Smooth muscle cell (in vitro differentiated cells): Measurements from ENCODE around the gene BLTP3B. TPM values are rescaled to one million over a fixed set of nuclear protein-coding genes. Genes with fewer than 3 reads are reported as not detected.
"Not testable (repeated sequence)": the region's sequence is repeated elsewhere in the genome, so short reads cannot be mapped to it uniquely, and the experiment has no call there.

Experiments used
- DNase-seq: peaks from one replicate; lab custom pipeline; 2025; ENCODE audit not compliant: unreplicated experiment; lab: John Stamatoyannopoulos, UW
- H2AFZ ChIP-seq: fragments of 200-600 bp; sonication (generic); 2 replicates; pipeline ENCODE4 v1.6.0; 2016; ENCODE audit warnings: antibody characterized with exemption, low read depth, mild to moderate bottlenecking
- H3F3A ChIP-seq: fragments of 200-600 bp; sonication (generic); 2 replicates; pipeline ENCODE4 v1.6.0; 2017; ENCODE audit warnings: antibody characterized with exemption, low read depth
- H3K27ac ChIP-seq: fragments of 200-600 bp; sonication (generic); 2 replicates; pipeline ENCODE4 v1.5.1; 2016; ENCODE audit warnings: low read depth, mild to moderate bottlenecking
- H3K27me3 ChIP-seq: fragments of 200-600 bp; sonication (generic); 2 replicates; pipeline ENCODE4 v1.6.1; 2016; ENCODE audit warnings: low read depth, mild to moderate bottlenecking
- H3K36me3 ChIP-seq: fragments of 200-600 bp; sonication (generic); 2 replicates; pipeline ENCODE4 v1.5.1; 2016; ENCODE audit warnings: low read depth
- H3K4me1 ChIP-seq: fragments of 200-600 bp; sonication (generic); 2 replicates; pipeline ENCODE4 v1.5.1; 2016; ENCODE audit warnings: low read depth
- H3K4me2 ChIP-seq: fragments of 200-600 bp; sonication (generic); 2 replicates; pipeline ENCODE4 v1.6.0; 2016; ENCODE audit warnings: mild to moderate bottlenecking
- H3K4me3 ChIP-seq: fragments of 200-600 bp; sonication (generic); 2 replicates; pipeline ENCODE4 v1.5.1; 2016; ENCODE audit warnings: mild to moderate bottlenecking
- H3K79me2 ChIP-seq: fragments of 200-600 bp; sonication (generic); 2 replicates; pipeline ENCODE4 v1.6.0; 2016; ENCODE audit warnings: low read depth, mild to moderate bottlenecking
- H3K9ac ChIP-seq: fragments of 200-600 bp; sonication (generic); 2 replicates; pipeline ENCODE4 v1.6.0; 2016; ENCODE audit warnings: low read depth
- H3K9me3 ChIP-seq: fragments of 200-600 bp; sonication (generic); replicated peaks from 2 replicates; pipeline ENCODE4 v1.5.1; 2016; ENCODE audit warnings: low read depth
- H4K20me1 ChIP-seq: fragments of 200-600 bp; sonication (generic); 2 replicates; pipeline ENCODE4 v1.6.0; 2016; ENCODE audit warnings: low read depth
- WGBS: methylation state at CpG from one replicate; pipeline ENCODE4 v1.1.7; 2016; ENCODE audit warnings: low lambda C conversion rate; 5-methylcytosine and 5-hydroxymethylcytosine counted together
- polyA plus RNA-seq: library from polyadenylated mRNA; unstranded; fragments of >200 nt; fragmentation: Nextera tagmentation; extraction: Ambion mirVana; gene quantifications from 2 replicates; pipeline ENCODE4 v1.2.1, GENCODE V29; 2016
- total RNA-seq: library from RNA; depleted of rRNA; stranded (reverse); fragments of >200 nt; gene quantifications from 2 replicates; pipeline ENCODE4 v1.2.3, GENCODE V29; 2014
- TF ChIP-seq, protein P1 (sequence below): fragments of 200-600 bp; sonication (generic); IDR thresholded peaks from 2 replicates; pipeline ENCODE4 v1.5.1; 2017; ENCODE audit warnings: borderline replicate concordance, mild to moderate bottlenecking, antibody characterized with exemption; ENCODE audit not compliant: insufficient read depth, poor library complexity, severe bottlenecking

Gene BLTP3B, protein sequence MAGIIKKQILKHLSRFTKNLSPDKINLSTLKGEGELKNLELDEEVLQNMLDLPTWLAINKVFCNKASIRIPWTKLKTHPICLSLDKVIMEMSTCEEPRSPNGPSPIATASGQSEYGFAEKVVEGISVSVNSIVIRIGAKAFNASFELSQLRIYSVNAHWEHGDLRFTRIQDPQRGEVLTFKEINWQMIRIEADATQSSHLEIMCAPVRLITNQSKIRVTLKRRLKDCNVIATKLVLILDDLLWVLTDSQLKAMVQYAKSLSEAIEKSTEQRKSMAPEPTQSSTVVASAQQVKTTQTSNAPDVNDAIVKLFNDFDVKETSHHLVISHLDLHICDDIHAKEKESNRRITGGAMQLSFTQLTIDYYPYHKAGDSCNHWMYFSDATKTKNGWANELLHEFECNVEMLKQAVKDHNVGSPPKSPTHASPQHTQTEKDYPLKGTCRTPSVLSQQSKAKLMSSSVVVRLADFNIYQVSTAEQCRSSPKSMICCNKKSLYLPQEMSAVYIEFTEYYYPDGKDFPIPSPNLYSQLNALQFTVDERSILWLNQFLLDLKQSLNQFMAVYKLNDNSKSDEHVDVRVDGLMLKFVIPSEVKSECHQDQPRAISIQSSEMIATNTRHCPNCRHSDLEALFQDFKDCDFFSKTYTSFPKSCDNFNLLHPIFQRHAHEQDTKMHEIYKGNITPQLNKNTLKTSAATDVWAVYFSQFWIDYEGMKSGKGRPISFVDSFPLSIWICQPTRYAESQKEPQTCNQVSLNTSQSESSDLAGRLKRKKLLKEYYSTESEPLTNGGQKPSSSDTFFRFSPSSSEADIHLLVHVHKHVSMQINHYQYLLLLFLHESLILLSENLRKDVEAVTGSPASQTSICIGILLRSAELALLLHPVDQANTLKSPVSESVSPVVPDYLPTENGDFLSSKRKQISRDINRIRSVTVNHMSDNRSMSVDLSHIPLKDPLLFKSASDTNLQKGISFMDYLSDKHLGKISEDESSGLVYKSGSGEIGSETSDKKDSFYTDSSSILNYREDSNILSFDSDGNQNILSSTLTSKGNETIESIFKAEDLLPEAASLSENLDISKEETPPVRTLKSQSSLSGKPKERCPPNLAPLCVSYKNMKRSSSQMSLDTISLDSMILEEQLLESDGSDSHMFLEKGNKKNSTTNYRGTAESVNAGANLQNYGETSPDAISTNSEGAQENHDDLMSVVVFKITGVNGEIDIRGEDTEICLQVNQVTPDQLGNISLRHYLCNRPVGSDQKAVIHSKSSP (N-terminal part only)
- total RNA-seq (27.3 and 34.0 TPM in 2 replicates), polyA plus RNA-seq (8.5 and 8.9 TPM in 2 replicates)

DNA sequence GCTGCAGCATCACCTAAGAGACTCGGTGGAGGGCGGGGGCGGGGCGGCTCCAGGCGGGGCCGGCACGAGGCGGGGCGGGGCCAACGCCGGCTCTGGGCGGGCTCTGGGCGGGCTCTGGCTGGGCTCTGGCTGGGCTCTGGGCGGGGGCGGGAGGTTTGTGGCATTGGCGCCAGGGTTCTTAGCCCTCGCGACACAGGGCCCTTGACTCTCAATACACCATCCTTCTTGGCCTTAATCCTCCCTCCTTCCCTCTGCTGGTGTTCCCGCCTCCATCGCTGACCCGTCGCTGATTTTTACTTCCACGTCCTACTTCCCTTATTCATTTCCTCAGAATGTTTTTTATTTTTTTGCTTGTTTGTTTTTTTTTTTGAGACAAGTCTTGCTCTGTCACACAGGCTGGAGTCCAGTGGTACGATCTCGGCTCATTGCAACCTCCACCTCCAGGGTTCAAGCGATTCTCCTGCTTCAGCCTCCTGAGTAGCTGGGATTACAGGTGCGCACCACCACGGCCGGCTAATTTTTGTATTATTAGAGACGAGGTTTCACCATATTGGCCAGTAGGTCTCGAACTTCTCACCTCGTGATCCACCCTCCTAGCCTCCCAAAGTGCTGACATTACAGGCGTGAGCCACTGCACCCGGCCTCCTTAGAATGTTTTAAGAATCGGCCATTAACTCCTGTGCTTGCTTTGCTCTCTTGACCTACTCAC is at the start of gene BLTP3B:
Gene BLTP3B (minus strand): TSS at position 24 of the 709 bp plus-strand sequence. CDS start 239 bp downstream, outside the sequence.
- Histone ChIP-seq H3K9ac (peak within 1 kb of the TSS; percentile 99), H3K4me1 (peaks cover 7% of the 10 kb centered on the region), H3K9me3 (no peaks in the 10 kb centered on the region), H3K36me3 (no peaks in the 10 kb centered on the region), H3F3A (peaks cover 12% of the 10 kb centered on the region), H3K4me2 (peak within 1 kb of the TSS; percentile 87), H4K20me1 (peaks cover 22% of the 10 kb centered on the region), H3K4me3 (peak within 1 kb of the TSS; percentile 94), H3K27me3 (no peaks in the 10 kb centered on the region), H3K27ac (peak within 1 kb of the TSS; percentile 99), H2AFZ (peak within 1 kb of the TSS; percentile 92), H3K79me2 (peaks cover 32% of the 10 kb centered on the region)
- 58% methylated on average over 19 of the region's 35 CpGs for WGBS
- peak; percentile 88 for DNase-seq
- TF ChIP-seq, protein P1, sequence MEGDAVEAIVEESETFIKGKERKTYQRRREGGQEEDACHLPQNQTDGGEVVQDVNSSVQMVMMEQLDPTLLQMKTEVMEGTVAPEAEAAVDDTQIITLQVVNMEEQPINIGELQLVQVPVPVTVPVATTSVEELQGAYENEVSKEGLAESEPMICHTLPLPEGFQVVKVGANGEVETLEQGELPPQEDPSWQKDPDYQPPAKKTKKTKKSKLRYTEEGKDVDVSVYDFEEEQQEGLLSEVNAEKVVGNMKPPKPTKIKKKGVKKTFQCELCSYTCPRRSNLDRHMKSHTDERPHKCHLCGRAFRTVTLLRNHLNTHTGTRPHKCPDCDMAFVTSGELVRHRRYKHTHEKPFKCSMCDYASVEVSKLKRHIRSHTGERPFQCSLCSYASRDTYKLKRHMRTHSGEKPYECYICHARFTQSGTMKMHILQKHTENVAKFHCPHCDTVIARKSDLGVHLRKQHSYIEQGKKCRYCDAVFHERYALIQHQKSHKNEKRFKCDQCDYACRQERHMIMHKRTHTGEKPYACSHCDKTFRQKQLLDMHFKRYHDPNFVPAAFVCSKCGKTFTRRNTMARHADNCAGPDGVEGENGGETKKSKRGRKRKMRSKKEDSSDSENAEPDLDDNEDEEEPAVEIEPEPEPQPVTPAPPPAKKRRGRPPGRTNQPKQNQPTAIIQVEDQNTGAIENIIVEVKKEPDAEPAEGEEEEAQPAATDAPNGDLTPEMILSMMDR, result no peak

GRCh38 chr12:100189636-100190394 is 47.1 kb upstream of the BLTP3B start:
- no peak for DNase-seq
- WGBS, result 94% methylated on average over 13 of the region's 13 CpGs
- Histone ChIP-seq H3K9me3 (no peaks in the 10 kb centered on the region), H3K4me2 (no peak overlapping the region), H3K36me3 (no peaks in the 10 kb centered on the region), H2AFZ (no peak overlapping the region), H3K9ac (no peak overlapping the region), H3K4me3 (no peak overlapping the region), H4K20me1 (no peaks in the 10 kb centered on the region), H3K27me3 (no peaks in the 10 kb centered on the region), H3K79me2 (no peaks in the 10 kb centered on the region), H3F3A (no peaks in the 10 kb centered on the region), H3K4me1 (no peaks in the 10 kb centered on the region), H3K27ac (no peak overlapping the region)
- TF ChIP-seq, protein P1, result no peak

GRCh38 chr12:100188888-100189635 is 46.4 kb upstream of the BLTP3B start:
- not testable (repeated sequence) for H2AFZ ChIP-seq, H3K4me3 ChIP-seq, H3K36me3 ChIP-seq, H3K27ac ChIP-seq, H3F3A ChIP-seq, H3K4me1 ChIP-seq, H3K79me2 ChIP-seq, H3K27me3 ChIP-seq, DNase-seq, H4K20me1 ChIP-seq, H3K9ac ChIP-seq, H3K9me3 ChIP-seq, H3K4me2 ChIP-seq
- 95% methylated on average over 11 of the region's 11 CpGs for WGBS
